Vagina (tissue), 2 donors: ENCODE data around the gene SH2D1B. TPM values are rescaled to one million over a fixed set of nuclear protein-coding genes. Genes with fewer than 3 reads are reported as not detected.

Experiments
- DNase-seq, 2 donors: peaks; one replicate each; pipeline ENCODE4 v3.0.0-alpha.2; 2017; ENCODE audit errors: extremely low spot score in 2 of 2
- H3K27ac ChIP-seq: fragments of 200-600 bp; sonication (generic); one replicate; pipeline ENCODE4 v1.5.1; 2019
- H3K27me3 ChIP-seq: fragments of 200-600 bp; sonication (generic); one replicate; pipeline ENCODE4 v1.5.1; 2019
- H3K36me3 ChIP-seq, 2 donors: fragments of 200-600 bp; sonication (generic); one replicate each; pipeline ENCODE4 v1.5.1; 2017 to 2019
- H3K4me1 ChIP-seq: fragments of 200-600 bp; sonication (generic); one replicate; pipeline ENCODE4 v1.5.1; 2019
- H3K4me3 ChIP-seq, 2 donors: fragments of 200-600 bp; sonication (generic); 1 replicate in 1 of 2; 2 replicates in 1 of 2; pipeline ENCODE4 v1.5.1; 2016 to 2019
- H3K9me3 ChIP-seq: fragments of 200-600 bp; sonication (generic); one replicate; pipeline ENCODE4 v1.5.1; 2019
- CTCF ChIP-seq, 3 experiments: fragments of 450-650 bp in 2 of 3; fragments of 200-600 bp in 1 of 3; sonication (generic) in 1 of 3; IDR thresholded peaks; one replicate each; pipeline ENCODE4 v1.5.1; 2017 to 2019; ENCODE audit warnings: antibody characterized with exemption in 3 of 3, mild to moderate bottlenecking in 2 of 3, moderate library complexity in 2 of 3
- POLR2A ChIP-seq, 2 donors: fragments of 450-650 bp; IDR thresholded peaks; one replicate each; pipeline ENCODE4 v1.6.1; 2017; ENCODE audit warnings: antibody characterized with exemption in 2 of 2, mild to moderate bottlenecking in 2 of 2, moderate library complexity in 2 of 2
- POLR2AphosphoS5 ChIP-seq, 2 donors: sonication (generic); formaldehyde crosslinking; IDR thresholded peaks; one replicate each; pipeline ENCODE4 v1.9.0; 2017; ENCODE audit warnings: antibody characterized with exemption in 2 of 2, mild to moderate bottlenecking in 2 of 2, low read depth in 1 of 2; ENCODE audit not compliant: insufficient read depth in 1 of 2
- intact Hi-C: fragments of 100-400 bp; cut with DNase I; formaldehyde crosslinking; loops from one replicate; pipeline ENCODE4 v1.15.1; 2023
- total RNA-seq: library from RNA; depleted of rRNA; stranded (reverse); fragments of >200 nt; gene quantifications from one replicate; pipeline ENCODE4 v1.2.3, GENCODE V29; 2016

Gene SH2D1B
- total RNA-seq, 1 donor from 2014 or later, result not detected

GRCh38 chr1:162360874-162361260, 51.1 kb downstream of the SH2D1B start:
- no peak overlapping the region for H3K4me3 ChIP-seq
- no peaks in the 10 kb centered on the region for H3K9me3 ChIP-seq
- H3K36me3 ChIP-seq, result no peaks in the 10 kb centered on the region
- no peak for DNase-seq
- no peak for TF ChIP-seq CTCF (IDR thresholded peaks at IDR 0.05)
- no peak for TF ChIP-seq POLR2A (IDR thresholded peaks at IDR 0.05)
- intact Hi-C loops, result no loop called here
- H3K4me1 ChIP-seq, result no peaks in the 10 kb centered on the region
- no peaks in the 10 kb centered on the region for H3K27me3 ChIP-seq
- H3K27ac ChIP-seq, result no peak overlapping the region

GRCh38 chr1:162360237-162360873, 51.6 kb downstream of the SH2D1B start:
- intact Hi-C loops, result no loop called here
- DNase-seq, result no peak
- Histone ChIP-seq H3K27ac (no peak overlapping the region), H3K4me1 (no peaks in the 10 kb centered on the region), H3K4me3 (no peak overlapping the region), H3K36me3 (no peaks in the 10 kb centered on the region), H3K9me3 (no peaks in the 10 kb centered on the region), H3K27me3 (no peaks in the 10 kb centered on the region)
- no peak for TF ChIP-seq CTCF (IDR thresholded peaks at IDR 0.05)
- TF ChIP-seq POLR2AphosphoS5 (IDR thresholded peaks at IDR 0.05; ENCODE audit: insufficient read depth in 1 of 2, low read depth in 1 of 2), result no peak
- no peak for TF ChIP-seq POLR2A (IDR thresholded peaks at IDR 0.05)

DNA sequence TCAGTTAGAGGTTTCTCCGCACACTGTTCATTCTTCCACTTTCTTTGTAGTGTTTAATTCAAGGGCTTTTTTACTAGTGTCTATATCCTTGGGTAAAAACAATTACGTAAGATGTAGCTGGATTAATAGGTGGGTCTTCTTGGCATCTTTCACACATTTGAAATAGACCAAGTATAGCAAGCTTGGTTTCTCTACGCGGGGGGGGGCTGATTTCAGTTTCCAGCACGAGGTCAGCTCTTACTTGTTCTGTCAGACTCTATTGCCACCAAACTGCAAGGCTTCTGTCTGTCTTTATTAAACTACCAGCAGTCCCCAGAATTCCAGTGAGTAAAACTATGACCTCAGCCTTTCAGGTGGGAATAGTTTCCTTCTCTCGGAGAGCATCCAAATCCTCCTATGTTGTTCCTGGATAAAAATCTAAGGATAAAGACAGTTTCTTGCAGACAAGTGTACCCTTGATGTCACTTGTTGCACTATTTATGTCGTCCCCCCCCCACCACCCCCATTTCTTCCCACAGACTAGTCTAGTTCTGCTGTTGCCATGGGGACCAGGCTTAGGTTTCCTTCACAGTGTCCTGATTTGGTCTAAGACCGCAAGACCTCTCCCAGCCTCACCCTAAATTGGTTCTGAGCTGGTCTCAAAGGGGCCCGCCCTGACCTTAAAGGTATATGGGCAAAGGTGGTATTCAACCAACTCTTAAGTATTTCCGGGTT, 52.3 kb downstream of the SH2D1B start:
- Histone ChIP-seq H3K4me3 (no peak overlapping the region), H3K4me1 (no peaks in the 10 kb centered on the region), H3K36me3 (no peaks in the 10 kb centered on the region), H3K27me3 (no peaks in the 10 kb centered on the region), H3K9me3 (no peaks in the 10 kb centered on the region), H3K27ac (no peak overlapping the region)
- intact Hi-C loops, result no loop called here
- no peak for DNase-seq
- TF ChIP-seq POLR2A (IDR thresholded peaks at IDR 0.05), result no peak
- TF ChIP-seq POLR2AphosphoS5 (IDR thresholded peaks at IDR 0.05; ENCODE audit: insufficient read depth in 1 of 2, low read depth in 1 of 2), result no peak
- TF ChIP-seq CTCF (IDR thresholded peaks at IDR 0.05), result no peak

GRCh38 chr1:162358928-162359327, 53.0 kb downstream of the SH2D1B start:
- DNase-seq, result no peak
- no peak overlapping the region for H3K27ac ChIP-seq
- H3K27me3 ChIP-seq, result no peaks in the 10 kb centered on the region
- intact Hi-C loops, result no loop called here
- H3K4me3 ChIP-seq, result no peak overlapping the region
- TF ChIP-seq POLR2AphosphoS5 (IDR thresholded peaks at IDR 0.05; ENCODE audit: insufficient read depth in 1 of 2, low read depth in 1 of 2) (no peak), POLR2A (IDR thresholded peaks at IDR 0.05) (no peak), CTCF (IDR thresholded peaks at IDR 0.05) (no peak)
- no peaks in the 10 kb centered on the region for H3K4me1 ChIP-seq
- no peaks in the 10 kb centered on the region for H3K9me3 ChIP-seq
- no peaks in the 10 kb centered on the region for H3K36me3 ChIP-seq

GRCh38 chr1:162357681-162358266, 54.2 kb downstream of the SH2D1B start:
- H3K4me3 ChIP-seq, result no peak overlapping the region
- no peak overlapping the region for H3K27ac ChIP-seq
- no peaks in the 10 kb centered on the region for H3K27me3 ChIP-seq
- DNase-seq, result no peak
- no peaks in the 10 kb centered on the region for H3K4me1 ChIP-seq
- no peaks in the 10 kb centered on the region for H3K36me3 ChIP-seq
- no peaks in the 10 kb centered on the region for H3K9me3 ChIP-seq
- TF ChIP-seq POLR2A (IDR thresholded peaks at IDR 0.05) (no peak), CTCF (IDR thresholded peaks at IDR 0.05) (peak in 1 of 3 experiments; percentile 17), POLR2AphosphoS5 (IDR thresholded peaks at IDR 0.05; ENCODE audit: insufficient read depth in 1 of 2, low read depth in 1 of 2) (no peak)
- intact Hi-C loops, result no loop called here
